HG03565 (cell line): ENCODE results near the gene METTL27.
"Not testable (repeated sequence)": the region's sequence is repeated elsewhere in the genome, so short reads cannot be mapped to it uniquely, and the experiment has no call there.

Experiments used
- ATAC-seq: cut with Tn5 transposase; IDR thresholded peaks from one replicate; pipeline ENCODE4 v1.9.1; 2021; ENCODE audit warnings: mild to moderate bottlenecking, moderate library complexity; ENCODE audit not compliant: unreplicated experiment

METTL27 gene, protein sequence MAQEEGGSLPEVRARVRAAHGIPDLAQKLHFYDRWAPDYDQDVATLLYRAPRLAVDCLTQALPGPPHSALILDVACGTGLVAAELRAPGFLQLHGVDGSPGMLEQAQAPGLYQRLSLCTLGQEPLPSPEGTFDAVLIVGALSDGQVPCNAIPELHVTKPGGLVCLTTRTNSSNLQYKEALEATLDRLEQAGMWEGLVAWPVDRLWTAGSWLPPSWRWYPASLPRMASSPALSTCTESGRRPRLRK

DNA sequence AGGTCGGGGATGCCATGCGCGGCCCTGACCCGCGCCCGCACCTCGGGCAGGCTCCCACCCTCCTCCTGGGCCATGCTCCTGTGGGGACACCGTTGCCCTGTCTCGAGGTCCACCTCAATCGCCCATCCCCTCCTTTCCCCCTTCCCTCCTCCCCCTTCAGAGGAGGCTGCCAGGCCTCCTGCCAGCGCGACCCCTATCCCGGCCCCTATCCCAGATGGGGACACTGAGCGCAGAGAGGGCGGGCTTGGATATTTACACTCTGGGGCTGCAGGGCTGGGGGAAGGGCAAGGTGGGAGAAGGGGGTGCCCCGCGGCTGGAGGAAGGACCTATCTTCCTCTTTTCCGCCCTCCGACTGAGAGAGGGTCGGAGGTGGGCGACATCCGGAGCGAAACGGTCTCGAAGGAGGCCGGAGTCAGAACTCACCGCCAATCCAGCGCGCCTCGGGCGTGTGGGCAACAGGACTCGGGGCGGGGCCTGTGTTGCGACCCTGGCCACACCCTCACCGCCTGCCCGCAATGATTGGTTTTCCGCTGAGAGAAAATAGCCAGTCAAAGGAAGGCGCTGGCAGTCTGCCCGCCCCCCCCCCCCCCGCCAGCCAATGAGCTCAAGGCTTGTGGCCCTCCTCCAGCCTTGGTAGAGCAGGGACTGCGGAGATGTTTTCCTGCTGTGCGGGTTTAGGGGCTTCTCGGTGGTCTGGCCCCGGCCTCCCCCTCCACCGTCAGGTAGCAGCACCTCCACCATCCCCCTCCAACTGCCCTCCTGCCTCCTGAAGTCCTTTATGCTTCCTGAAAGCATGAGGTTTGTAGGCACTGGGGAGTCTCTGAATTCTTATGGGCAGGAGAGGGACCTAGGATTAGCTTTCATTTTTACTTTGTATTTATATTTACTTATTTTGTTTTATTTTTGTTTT lies at the start of gene METTL27:
Gene METTL27 (minus strand): TSS at position 450 of the 910 bp plus-strand sequence. CDS start 376 bp downstream, at position 74.
- ATAC-seq = peak; percentile 87

DNA sequence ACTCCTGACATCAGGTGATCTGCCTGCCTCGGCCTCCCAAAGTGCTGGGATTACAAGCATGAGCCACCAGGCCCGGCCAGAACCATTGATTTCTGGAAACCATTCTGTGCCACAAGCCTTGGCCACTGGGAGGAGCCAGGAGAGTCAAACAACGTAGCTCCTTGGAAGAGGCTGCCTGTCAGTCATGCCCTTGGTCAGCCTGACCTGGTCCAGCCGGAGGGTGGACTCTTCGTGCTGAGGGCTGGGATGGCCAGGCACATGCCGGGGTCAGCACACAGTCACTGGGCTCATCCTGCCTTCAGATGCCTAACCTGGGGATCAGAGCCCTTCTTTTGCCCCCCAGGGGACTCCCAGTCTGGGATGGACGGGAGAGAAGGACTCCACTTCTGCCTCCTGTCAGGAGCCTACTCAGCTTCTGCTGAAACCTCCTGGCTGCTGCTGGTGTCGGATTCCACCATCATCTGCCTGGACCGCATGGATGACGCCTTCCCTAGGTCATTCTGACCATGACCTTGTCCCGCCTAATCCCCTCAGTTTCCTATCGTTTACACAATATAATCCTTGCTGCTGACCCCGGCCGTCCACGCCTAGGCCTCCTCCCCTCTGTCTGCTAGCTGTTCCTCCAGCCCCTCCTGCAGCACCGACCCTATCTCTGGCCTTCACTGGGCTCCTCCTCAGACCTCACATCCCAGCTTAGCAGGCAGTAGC lies 49.0 kb upstream of the METTL27 start:
- ATAC-seq = no peak

DNA sequence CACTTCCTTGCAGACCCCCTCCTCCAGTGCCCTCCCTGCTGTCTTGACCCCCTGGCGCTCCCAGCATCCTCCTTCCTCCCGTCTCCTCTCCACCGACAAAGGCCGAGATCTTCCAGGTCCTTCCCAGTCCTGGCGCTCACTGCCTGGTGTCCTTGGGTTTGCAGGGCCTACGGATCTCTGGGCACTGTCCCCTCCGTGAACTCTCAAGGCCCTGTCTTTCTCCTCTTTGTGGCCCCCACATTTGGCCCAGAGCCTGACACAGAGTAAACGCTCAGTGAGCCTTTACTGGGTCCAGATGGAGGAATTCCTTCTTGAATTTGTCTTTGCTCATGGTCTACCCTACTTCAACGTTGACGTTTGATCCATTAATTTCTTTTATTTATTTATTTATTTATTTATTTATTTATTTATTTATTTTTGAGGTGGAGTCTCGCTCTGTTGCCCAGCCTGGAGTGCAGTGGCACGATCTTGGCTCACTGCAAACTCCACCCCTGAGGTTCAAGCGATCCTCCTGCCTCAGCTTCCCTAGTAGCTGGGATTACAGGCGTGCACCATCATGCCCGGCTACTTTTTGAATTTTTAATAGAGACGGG lies 48.3 kb upstream of the METTL27 start:
- no peak for ATAC-seq

DNA sequence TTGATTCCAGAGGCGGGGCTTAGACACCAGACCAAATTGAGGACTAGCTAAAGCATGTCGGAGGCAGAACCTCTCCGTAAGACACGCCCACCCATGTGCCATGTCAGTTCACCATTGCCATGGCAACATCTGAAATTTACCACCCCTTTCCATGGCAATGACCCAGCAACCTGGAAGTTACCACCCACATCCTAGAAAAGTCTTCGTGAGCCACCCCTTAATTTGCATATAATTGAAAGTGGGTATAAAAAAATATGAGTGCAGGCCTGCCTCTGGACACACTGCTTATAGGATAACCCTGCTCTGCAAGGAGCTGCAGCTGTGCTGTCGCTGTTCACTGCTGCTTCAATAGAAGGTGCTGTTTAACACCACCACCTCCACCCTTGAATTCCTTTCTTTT lies 46.6 kb upstream of the METTL27 start:
- no peak for ATAC-seq

DNA sequence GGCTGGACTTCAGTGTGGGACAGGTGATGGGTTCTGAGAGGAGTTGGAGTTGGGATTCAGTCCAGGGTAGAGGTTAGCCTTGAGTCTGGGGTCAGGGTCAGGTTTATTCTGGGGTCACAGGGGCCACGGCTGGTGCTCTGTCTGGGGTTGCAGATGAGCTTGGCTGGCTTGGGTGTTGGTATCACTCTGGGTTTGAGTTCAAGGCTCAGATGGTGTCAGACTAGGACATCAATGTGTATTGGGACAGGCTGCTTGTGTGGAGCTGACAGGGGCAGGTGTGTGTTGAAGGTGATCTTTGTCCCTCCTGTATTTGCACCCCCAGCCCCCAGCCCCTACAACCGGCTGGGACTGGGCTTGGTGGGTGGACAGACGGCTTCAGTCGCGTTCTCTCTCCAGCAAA lies 45.4 kb upstream of the METTL27 start:
- no peak for ATAC-seq

DNA sequence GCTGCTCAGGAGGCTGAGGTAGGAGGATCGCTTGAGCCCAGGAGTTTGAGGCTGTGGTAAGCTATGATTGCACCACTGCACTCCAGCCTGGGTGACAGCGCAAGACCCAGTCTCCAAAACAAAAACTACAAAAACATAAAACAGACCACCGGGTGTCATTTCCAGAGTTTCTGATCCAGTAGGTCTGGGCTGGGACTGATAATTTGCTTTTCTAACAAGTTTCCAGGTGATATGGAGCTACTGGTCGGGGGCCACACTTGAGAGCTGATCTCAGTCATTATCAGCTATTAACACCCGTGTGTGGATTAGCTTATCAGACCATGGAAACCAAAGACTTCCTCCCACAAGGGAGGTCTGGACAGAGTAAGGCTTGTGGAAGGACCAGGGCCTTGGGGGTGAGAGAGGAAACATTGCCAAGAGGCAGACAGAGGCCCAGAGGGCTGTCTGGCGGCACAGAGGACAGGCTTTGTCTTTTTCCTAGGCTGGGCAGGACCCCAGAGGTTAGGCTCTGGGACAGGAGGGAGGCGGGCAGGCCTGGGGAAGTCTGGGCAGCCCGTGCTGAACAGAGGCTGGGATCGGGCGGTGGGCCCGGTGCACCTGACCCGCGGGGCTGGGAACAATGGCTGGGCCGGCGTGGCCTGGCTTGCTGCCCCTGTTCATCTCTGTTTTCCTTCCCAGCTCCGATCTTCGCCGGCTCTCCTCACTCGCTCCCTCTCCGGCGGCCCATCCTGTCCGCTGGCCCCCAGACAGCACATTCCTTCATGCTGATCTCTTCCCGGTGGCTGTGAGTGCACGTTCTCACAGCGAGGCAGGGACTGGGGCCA lies 43.9 kb upstream of the METTL27 start:
- ATAC-seq = no peak

DNA sequence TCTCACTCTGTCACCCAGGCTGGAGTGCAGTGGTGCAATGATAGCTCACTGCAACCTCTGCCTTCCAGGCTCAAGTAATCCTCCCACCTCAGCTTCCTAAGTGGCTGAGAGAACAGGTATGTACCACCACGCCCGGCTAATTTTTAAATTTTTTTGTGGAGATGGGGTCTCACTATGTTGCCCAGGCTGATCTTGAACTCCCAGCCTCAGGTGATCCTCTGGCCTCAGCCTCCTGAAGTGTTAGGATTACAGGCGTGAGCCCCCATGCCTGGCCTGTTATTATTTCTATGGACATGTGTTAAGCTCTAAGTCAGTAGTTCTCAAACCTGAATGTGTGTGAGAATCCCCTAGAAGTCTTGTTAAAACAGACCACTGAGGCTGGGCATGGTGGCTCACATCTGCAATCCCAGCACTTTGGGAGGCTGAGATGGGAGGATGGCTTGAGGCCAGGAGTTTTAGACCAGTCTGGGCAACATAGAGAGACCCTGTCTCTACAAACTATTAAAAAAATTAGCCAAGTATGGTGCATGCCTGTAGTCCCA lies 43.2 kb upstream of the METTL27 start:
- no peak for ATAC-seq

DNA sequence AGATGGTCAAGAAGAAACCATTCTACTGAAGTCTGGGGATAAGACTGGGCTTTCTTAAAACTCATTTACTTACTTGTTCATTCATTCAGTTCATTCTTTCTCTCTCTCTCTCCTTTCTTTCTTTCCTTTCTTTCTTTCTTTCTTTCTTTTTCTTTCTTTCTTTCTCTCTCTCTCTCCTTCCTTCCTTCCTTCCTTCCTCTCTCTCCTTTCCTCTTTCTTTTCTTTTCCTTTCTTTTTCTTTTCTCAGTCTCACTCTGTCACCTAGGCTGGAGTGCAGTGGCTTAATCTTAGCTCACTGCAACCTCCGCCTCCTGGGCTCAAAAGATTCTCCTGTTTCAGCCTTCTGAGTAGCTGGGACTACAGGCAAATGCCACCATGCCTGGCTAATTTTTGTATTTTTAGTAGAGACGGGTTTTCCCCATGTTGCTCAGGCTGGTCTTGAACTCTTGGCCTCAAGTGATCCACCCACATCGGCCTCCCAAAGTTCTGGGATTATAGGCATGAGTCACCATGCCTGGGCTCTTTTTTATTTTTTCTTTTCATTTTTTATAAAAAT lies 42.6 kb upstream of the METTL27 start:
- not testable (repeated sequence) for ATAC-seq

DNA sequence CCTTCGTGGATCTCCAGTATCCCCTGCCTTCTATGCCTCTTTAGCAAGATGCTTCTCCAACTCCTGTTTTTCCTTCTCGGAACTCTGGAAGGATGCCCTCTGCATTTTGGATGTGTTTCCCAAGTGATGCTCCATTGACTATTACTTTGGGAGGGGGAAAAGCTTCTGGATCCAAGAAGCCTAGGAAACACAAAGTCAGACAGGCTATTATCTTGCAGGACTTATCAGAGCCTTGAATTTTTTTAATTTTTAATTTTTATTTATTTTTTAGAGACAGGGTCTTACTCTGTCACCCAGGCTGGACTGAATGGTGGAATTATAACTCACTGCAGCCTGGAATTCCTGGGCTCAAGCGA lies 39.7 kb upstream of the METTL27 start:
- no peak for ATAC-seq

DNA sequence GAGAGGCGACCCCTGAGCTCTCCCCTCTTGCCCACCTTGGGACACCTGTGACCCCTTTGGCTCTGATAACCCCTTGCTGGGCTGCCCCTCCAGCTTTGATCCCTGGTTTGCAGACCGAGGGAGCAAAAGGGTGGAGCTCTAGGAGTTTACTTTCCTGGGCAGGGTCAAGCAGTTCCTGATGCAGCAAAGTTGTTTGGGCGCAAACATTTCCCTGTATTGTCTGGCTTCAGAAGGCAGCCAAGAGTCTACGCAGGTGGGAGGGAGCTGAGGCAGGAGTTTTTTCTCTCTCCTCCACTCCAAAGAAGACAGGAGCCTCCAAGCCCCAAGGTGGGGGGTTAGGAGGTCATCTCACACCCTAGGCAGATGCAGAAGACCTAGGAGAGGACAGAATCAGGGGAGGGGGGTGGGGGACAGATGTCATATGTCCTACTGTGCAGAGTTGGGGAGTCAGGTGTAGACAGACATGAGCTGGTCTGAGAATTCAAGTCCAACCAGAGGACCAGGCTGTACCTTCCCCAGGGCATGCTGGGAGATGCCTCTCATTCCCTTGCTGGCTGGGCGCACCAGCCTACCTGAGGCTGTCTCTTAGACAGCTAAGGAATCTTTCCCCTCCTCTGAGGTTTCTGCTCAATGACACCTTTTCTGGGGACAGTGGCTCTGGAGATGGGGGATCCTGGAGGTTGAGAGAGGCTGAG lies 39.2 kb upstream of the METTL27 start:
- ATAC-seq = no peak

DNA sequence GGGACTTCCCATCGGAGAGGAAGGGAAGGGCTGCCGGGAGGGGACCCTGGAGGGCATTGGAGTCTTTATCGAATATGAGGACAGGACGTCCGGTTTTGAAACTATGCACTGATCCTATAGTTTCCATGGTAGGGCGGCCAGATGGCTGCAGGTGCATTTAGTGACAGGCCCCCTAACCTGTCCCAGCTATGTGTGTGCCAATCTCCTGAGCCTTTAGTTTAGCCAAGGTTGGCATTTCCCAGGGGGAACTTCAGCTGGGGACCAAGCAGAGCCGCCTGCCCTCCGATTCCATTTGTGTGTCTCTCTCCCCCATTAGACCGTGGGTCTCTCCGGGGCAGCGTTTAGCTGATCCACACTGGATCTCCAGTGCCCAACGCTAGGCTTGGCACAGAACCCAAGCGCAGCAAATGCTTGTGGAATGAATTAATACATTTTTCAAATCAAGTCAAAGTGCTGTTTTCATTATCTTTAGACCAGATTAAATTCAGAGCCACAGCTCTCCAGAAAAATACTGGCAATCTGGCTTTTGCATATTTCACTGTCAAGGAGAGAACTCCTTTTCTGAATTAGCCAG lies 38.5 kb upstream of the METTL27 start:
- ATAC-seq = no peak

DNA sequence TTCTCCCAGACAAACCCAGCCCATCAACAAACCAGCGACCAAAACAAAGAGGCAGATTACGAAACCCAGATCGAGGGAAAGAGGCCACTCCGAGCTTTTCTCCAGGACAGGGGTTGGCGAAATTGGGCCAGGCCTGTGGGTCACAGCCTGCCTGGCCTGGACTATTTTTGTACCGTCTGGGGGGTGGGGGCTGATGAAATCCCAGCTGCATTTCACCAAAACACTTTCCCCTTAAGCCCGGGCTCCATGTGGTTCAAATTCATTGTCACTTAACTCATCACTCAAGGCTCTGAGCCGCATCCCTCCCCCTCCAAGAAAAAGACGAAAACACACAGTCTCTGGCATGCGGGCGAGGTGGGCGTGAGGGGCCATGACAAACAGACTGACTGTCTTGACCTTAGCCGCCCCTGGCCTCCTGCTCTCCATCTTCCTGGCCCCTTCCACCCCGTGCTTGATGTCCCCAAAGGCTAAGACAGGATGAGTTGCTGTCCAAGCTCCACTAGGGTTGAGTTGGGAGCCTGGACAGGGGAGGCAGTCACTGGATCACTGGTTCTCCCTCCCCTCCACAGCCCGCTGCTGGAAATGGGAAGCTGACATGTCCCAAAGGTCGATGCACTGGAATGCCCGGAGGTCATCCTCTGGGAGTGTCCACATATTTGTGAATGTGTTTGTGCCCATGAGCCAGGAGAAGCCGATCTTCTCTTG lies 37.8 kb upstream of the METTL27 start:
- ATAC-seq = no peak

DNA sequence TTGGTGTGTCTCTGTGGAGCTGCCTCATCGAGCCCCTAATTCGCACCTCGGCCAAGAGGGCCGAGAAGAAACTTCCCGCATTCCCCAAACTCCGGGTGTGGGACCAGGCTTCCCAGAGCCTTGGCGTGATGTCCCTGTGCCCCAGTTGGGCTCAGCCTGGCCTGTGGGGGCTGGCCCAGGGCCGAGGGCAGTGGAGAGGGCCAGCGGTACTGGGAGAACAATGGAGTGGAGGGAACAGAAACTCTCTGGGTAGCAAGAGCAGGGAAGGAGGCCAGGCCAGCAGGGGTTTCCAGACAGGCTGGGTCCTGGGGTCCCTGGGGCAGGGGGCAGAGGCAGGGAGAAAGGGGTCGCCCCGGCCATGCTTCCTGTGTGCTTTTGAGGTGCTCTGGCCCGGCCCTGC lies 34.7 kb upstream of the METTL27 start:
- ATAC-seq = no peak

DNA sequence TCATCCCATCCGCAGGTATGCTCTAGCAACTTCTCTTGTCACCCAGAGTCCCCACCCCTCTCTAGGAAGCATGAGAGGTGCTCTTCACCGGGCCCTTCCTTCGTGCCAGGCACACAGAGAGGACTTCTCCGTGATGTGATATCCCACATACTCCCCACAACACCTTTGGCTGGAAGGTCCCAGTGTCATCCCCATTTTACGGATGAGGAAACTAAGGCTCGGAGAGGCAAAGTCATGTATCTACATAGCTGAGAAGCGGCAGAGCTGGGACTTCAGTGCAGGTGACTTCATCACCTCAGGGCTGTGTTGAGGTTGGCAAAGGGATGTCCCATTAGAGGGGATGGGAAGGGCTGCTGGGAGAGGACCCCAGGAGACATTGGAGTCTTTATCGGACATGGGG lies 34.0 kb upstream of the METTL27 start:
- no peak for ATAC-seq

DNA sequence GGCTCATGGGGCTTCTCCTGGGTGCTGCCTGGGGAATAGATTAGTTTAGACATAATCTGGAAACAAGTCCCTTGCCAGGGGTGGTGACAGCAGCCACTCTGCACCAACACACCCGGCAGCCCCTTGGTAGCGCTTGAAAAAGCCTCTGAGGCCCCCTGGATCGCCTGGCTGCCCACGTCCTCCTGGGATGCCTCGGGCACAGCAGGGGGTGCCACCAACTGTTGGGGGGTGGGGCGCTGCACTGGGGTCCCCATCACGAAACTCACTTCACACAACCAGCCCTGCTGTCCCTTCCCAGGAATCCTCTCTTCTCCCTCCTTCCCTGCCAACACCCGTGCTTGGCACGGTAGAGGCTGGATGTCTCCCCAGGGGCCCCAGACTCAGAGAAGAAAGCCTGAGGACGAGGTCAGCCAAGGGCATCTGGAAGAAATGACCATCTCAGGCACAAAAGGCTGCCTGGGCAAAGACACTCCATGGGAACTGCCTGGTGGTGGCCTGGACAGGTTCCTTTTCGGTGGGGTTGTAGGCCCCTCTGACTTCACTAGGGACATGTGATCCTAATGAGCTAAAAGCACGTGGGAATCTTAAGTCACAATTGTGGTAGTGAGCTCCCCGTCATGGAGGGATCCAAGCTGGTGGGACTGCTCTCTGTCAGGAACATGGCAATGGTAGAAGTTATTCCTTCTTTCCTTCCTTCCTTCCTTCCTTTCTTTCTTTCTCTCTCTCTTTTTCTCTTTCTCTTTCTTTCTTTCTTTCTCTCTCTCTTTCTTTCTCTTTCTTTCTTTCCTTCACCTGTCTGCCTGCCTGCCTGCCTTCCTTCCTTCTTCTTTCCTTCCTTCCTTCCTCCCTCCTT lies 30.0 kb upstream of the METTL27 start:
- ATAC-seq = no peak

DNA sequence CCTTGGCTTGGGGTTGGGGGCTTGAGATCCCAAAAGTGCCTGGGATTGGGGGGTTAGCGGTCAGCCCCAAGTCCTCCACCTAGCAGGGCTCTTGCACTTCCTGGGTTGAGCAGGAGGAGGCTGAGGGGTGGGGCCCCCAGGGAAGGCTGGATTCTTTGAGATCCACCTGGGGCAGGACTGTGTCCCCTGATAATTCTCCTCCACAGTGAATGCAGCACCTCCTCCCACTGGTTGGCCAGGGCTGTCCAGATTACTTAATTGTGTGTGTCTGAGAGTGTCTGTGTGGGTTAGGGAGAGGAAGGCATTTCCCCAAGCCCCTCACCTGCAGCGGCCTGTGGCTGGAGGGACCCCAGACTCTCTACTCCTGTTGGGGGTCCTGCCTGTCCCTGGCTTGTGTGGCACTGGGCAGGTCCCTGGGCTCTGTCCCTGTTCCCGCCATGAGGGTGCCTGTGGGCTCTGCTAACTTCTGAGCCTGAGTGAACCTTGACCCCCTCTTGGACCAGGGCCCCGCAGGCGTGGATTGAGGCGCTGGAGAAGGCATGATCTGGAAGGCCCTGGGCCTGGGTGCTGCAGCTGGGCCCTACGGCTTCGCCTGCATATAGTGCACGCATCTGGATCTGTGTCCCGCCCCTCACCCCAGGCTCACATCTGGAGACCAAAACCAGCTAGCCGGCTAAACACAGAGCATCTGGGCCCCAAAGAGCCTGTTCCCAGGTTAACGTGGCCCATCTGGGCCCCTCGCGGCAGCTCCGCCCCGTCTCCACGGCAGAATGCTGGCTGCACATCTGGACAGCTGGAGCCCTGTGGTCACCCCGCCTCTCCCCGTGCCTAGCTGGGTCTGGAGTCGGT lies 29.1 kb upstream of the METTL27 start:
- no peak for ATAC-seq
